GM12872 (cell line): ENCODE measurements around the gene PPA1.

Experiments used
- TF ChIP-seq, protein P1 (sequence below): IDR thresholded peaks from 3 replicates; pipeline ENCODE4 v1.5.1; 2011; ENCODE audit warnings: low read depth, mild to moderate bottlenecking, low read length, moderate library complexity; ENCODE audit not compliant: insufficient read depth

PPA1 gene

GRCh38 chr10:70190581-70190980, 42.6 kb downstream of the PPA1 start:
- TF ChIP-seq, protein P1, sequence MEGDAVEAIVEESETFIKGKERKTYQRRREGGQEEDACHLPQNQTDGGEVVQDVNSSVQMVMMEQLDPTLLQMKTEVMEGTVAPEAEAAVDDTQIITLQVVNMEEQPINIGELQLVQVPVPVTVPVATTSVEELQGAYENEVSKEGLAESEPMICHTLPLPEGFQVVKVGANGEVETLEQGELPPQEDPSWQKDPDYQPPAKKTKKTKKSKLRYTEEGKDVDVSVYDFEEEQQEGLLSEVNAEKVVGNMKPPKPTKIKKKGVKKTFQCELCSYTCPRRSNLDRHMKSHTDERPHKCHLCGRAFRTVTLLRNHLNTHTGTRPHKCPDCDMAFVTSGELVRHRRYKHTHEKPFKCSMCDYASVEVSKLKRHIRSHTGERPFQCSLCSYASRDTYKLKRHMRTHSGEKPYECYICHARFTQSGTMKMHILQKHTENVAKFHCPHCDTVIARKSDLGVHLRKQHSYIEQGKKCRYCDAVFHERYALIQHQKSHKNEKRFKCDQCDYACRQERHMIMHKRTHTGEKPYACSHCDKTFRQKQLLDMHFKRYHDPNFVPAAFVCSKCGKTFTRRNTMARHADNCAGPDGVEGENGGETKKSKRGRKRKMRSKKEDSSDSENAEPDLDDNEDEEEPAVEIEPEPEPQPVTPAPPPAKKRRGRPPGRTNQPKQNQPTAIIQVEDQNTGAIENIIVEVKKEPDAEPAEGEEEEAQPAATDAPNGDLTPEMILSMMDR, result no peak

GRCh38 chr10:70190102-70190501, 43.1 kb downstream of the PPA1 start:
- TF ChIP-seq, protein P1, result no peak

DNA sequence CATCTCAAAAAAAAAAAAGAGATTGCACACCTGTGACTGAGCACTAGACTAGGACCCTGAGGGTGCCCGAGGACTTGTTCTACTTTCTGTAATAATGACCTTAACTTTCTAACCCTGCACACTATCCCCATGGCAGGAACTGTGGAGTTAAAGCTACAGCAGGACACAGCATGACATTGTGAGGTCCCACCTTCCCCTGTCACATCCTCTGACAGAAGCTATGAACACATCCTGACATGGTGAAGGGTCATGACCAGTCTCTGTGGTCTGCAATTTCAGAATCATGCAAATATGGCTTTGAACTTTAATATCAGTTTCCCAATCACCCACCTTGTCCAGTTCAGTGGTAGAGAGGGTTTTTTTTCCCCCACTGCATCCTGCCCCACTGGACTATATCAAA, 44.5 kb downstream of the PPA1 start:
- TF ChIP-seq, protein P1, result no peak

GRCh38 chr10:70186571-70186970, 46.7 kb downstream of the PPA1 start:
- TF ChIP-seq, protein P1, result no peak

- TF ChIP-seq, protein P1, result no peak
These were observed 47.1 kb downstream of the PPA1 start for GRCh38 chr10:70186090-70186489.

DNA sequence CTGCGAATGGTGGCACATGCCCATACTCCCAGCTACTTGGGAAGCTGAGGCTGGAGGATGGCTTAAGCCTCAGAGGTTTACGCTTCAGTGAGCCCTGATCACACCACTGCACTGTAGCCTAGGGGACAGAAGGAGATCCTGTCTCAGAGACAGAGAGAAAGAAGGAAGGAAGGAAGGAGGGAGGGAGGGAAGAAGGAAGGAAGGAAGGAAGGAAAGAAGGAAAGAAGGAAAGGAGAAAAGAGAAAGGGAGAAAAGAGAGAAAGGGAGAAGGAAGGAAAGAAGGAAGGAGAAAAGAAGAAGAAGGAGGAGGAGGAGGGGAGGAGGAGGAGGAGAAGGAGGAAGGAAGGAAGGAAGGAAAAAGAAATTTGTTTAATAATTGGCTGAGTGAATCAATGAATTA, 49.9 kb downstream of the PPA1 start:
- TF ChIP-seq, protein P1, result no peak

DNA sequence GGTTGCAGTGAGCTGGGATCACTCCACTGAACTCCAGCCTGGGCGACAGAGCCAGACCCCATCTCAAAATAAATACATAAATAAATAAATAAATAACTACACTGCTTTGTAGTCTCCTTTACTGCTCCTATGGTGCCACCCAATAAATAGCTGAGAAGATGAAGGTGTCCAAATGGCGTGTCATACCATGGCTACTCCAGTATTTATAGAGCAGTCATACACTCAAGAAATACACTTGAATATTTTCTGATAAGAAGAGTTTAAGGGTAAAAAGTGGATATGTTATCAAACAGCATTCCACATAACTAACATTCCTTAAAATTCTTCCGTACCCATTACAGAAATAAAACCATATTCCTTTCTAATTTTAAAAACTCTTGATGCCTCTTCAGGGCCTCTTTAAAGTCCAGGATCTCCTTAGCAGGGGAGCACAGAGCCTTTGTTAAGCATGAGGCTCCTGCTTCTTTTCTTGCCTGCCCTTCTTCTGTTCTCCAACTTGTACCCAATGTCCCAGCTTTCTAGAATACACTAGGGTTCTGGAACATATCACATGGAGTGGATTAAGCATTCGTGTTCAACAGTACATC, 55.0 kb downstream of the PPA1 start:
- TF ChIP-seq, protein P1, result no peak
